Middle frontal gyrus (tissue), 1 donor: ENCODE measurements around the gene CACNA1C.
"Not testable (repeated sequence)": the region's sequence is repeated elsewhere in the genome, so short reads cannot be mapped to it uniquely, and the experiment has no call there.

Experiments
- DNase-seq: peaks from one replicate; pipeline ENCODE4 v3.0.0-alpha.2; 2015; ENCODE audit warnings: low spot score; ENCODE audit errors: extremely low spot score

The CACNA1C gene

DNA sequence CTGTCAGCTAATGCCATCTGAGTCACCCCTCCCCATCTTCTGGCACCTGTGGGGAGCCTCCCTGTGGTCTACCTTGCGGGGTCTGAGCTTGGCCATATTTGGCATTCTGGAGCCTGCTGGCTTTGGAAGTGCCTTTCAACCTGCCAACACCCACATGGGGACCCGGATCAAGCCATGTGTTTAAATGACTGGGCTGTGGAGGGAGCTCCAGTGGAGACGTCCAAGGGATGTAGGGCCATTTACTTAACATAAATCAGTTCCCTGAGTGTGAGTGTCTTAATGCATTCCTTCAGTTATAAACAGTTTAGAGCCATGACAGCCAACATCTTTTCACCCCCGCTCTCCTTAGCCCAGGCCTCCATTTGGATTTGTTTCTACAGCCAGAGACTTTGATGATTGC lies 22.0 kb downstream of the CACNA1C start:
- DNase-seq: no peak

DNA sequence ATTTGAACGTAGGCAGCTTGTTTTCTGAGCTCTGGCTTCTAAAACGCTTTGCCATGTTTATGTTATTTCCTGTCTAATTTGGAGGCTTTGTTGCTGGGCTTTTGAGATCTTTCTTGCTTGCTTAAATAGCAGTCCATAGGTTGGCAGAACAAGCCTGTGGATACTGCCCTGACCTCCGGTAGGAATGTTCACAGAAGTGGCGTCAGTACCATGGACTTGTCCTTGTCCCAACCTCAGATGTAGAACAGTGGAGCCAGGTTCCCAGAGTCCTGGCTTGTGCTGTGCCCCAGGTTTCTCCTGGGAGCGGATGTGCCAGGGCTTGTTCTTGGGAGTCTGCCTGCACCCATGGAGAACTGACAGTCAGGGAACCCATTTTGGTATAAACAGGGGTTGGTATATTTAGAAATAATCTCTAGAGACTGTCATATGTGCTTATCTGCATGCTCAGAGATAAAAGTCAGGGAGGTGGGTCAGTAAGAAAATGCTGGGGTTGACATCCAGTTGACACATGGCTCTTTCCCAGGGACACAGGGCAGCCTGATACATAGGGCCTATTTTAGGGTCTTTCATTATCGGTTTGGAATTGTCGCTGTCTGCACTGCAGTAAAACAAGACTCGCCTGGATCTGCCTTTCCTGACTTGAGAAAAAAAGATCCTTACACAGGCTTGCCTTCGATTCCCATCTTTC lies 22.9 kb downstream of the CACNA1C start:
- no peak for DNase-seq

GRCh38 chr12:2076196-2076570 lies 23.4 kb downstream of the CACNA1C start:
- DNase-seq: no peak

- no peak for DNase-seq
These were observed 23.9 kb downstream of the CACNA1C start for GRCh38 chr12:2076728-2077127.

GRCh38 chr12:2080604-2081003 lies 27.8 kb downstream of the CACNA1C start:
- no peak for DNase-seq

DNA sequence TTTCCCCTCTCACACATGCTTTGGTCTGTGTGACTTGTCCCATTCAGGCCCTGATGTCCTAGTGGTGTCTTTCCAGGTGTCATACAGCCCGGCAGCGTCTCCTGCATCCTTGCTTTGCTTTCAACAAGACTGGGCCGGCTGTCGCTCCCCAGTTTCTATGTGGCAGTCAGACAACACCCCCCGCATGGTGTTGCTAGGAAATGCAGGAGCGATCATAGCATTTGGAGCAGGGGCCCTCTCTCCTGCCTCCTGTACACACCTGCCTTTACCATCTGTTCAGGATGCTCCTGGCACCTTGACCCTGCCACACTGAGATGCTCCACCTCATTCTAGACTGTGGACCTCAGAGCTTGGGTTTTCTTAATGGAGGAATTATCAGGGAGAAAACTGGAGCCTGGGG lies 29.5 kb downstream of the CACNA1C start:
- DNase-seq: no peak

DNA sequence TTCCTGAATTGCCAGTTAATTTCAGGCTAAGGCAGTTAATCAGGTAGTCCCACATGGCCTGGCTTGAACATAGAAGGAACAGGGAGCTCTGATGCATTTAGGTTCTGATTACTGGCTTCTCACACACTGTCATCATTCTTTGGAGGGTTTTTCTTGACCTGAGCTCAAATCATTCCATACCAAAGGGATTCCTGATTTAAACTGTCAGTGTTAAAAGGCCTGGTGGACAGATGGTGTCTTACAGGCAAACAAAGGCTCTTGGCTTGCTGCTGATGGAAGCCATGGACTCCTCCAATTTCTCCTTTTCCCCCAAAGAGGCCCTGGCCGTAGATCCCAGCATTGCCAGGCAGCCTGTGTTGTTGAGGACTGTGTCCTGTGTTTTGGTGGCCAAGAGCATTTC lies 30.2 kb downstream of the CACNA1C start:
- DNase-seq: no peak

- DNase-seq: no peak
These were observed 30.8 kb downstream of the CACNA1C start for GRCh38 chr12:2083561-2083960.

DNA sequence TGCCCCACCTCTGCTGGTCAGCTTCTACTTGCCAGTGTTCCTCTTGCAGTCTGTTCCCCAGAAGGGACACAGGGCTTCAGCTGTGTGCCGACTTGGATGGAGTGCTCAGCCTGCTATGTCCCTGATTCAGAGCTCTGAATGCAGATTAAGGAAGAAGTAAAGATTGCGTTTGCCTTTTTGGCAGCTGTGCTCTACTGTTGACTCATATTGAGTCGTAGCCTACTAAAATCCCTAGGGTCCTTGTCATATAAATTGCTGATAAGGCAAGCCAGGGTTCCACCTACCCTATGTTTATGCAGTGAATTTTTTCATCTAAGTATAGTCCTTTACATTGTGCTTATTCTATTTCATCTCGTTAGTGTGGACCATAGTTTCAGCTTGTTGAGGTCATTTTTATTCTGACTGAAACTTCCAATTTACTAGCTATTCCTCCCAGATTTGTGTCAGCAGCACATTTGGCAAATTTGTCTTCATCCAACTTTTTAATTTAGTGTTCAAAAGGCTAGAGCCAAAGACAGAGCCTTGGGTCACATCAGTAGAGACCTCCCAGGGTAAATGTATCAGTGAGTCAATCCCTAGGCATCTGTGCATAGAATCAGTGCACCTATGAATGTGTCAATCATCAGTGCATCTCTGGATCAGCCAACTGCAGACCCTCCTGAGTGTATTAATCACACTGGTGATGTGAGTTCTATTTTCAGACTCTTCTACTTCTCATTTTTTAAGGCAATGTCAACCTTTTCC lies 31.9 kb downstream of the CACNA1C start:
- no peak for DNase-seq

- no peak for DNase-seq
These were observed 39.6 kb downstream of the CACNA1C start for GRCh38 chr12:2092354-2092753.

DNA sequence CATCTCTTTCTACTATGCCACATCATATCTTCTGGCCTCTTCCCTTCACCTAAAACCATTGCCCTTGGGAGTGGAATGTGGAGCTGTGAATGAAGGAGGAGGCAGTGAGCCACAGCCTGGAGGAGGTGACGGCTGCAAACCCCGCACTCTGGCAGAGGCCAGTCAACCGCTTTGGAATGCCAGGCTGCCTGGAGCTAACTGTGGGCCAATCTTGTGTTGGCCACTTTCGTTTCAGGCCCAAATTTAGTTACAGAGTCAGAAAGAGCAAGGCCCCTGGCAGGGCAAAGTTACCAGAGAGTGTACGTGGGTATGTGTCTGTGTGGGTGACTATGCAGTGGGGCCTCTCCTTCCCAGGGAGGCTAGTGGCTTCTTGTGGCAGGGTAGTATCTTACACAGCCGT lies 40.1 kb downstream of the CACNA1C start:
- DNase-seq: no peak

DNA sequence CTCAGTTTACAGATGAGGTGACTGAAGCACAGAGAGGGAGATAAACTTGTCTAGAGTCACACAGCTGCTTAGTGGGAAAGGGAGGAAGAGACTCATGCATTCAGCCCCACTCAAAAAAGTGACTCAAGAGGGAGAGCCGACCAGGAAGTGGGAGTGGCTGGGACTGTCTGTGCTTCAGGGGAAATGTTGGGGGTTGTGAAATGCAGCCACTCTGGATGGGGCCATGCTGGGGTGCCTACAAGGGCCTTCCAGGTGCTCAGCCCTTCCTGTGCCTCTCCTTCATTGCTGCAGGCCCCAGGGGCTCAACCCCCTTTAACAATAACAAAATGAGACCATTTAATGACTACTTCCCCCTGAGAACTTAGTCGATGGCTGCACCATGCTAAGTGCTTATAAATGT lies 41.8 kb downstream of the CACNA1C start:
- DNase-seq: no peak

- DNase-seq: no peak
These were observed 43.1 kb downstream of the CACNA1C start for GRCh38 chr12:2095878-2096277.

DNA sequence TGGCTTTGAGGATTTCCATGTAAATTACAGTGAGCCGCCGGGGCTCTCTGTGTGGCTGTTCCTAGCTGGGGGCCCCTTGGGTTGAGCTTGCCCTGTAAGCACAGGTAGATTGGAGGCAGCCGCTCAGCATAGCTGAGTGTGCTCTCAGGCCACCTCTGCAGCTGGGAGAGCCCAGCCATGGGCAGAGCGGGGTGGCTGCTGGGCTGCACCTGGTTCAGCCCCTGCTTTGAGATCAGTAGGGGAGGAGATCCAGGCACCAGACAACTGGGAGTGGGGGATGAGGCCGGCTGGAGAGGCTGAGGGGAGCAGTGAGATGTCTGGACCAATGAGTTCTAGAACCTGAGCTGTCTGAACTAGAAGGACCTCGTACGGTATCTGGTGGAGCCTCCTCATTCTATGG lies 44.8 kb downstream of the CACNA1C start:
- DNase-seq: no peak

DNA sequence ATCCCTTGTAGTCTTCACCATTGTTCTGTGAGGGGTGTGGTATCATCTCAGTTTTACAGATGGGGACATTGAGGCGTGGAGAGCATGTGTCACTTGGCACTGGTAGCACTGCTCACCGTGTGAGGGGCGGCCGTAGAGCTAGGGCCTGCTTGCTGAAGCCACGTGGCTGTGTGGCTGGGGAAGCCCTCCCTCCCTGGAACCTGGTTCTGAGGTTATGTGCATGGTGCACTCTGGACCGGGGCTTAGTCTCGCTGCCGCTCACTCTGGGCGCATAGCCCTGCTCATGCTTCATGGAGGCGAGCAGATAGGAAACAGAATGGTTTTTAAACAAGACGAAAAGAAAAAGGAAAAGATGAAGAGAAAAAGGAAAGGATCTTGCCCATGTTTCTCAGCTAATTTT lies 46.1 kb downstream of the CACNA1C start:
- no peak for DNase-seq

- DNase-seq: no peak
These were observed 46.8 kb downstream of the CACNA1C start for GRCh38 chr12:2099595-2099994.

DNA sequence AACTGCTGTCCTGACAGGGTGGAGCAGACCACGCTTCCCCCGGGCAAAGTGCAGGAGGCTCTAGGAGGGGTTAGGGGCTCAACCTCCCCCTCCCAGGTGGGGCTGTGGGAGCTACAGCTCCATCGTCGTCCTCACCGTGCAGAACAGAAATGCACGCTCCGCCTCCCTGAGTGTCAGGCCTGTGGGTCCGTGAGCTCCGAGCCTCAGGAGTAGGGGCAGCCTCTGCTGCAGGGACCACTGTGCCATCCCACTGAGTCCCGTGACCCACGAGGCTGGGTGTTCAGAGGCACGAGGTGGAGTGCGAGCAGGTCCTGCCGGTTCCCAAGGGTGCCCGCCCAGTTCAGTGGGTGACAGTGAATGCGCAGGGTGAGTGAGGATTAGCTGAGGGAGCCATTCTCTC lies 48.6 kb downstream of the CACNA1C start:
- no peak for DNase-seq

DNA sequence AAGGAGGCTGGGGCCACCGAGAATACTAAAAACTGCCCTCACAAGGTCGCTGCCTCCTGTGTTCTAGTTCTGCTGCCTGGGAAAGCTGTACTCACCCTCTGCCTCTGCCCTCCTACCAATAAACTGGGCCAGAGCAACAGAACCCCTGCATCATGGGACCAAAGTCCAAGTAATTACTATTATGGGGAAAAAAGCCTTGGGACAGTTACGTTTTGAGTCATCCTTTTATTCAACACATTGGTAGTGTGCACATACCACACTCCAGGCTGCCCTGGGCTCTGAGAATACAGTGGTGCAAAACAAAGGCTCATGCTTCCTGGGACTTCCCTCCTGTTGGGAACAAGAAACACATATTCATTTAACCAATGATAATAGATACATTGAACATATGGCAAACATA lies 49.0 kb downstream of the CACNA1C start:
- no peak for DNase-seq

GRCh38 chr12:2102736-2103135 lies 49.9 kb downstream of the CACNA1C start:
- DNase-seq: not testable (repeated sequence)

GRCh38 chr12:2105387-2105786 lies 52.6 kb downstream of the CACNA1C start:
- DNase-seq: not testable (repeated sequence)

GRCh38 chr12:2108166-2108565 lies 55.4 kb downstream of the CACNA1C start:
- DNase-seq: no peak

DNA sequence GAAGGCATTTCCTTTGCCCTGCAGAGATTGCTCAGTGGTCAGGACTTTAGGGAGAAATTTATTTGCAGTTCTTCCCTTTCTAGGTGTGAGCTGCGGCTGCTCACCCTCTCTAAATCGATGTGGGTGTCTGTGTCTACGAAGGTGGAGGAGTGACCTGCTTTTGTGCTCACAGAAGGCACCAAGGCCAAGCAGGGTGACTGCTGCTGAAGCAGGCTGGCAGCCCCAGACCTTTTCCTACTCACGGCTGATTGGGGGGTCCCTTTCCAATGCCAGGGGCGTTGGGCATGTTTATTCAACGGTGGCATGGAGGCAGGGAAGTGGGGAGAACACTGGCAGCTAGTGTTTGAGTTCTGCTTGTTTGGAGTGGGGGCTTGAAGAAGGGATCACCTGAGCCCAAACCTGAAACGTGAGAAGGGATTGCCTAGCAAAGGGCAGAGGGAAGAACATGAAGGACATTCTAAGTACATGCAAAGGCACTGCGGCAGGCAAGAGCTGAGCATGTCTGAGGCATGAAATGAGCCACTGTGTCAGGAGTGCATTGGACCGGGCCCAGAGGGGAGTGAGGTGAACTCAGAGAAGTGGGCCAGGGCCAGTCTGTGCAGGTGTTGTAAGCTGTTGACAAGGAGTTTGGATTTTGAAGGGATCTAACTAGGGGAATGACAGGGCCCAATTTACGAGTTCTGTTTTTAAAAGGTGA lies 56.3 kb downstream of the CACNA1C start:
- no peak for DNase-seq

DNA sequence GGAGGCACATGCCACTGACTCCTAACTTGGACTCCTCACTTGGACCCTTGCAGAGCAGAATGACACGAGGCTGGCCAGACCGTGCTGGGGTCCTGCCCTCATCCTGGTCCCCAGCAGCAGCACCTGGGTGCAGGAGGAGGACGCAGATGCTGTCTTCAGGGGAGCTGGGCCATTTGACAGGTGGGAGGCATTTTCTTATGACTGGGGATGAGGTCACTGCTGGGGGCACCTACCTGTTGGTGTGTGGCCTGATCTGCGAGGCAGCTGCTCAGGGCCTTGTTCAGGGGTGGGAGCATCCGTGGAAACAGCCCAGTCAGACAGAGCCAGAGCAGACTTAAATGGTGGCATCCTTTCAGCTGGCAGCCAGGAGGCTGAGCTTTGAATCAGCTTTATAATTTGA lies 57.3 kb downstream of the CACNA1C start:
- DNase-seq: no peak
